OCI-LY1 (cell line): ENCODE results near the gene MRPL49.

ENCODE experiments used
- H2AFZ ChIP-seq: fragments of 200-600 bp; sonication (generic), shearing (Covaris generic); 2 replicates; pipeline ENCODE4 v1.6.0; 2014; ENCODE audit warnings: antibody characterized with exemption, mild to moderate bottlenecking, low read length
- H3F3A ChIP-seq: fragments of 200-600 bp; sonication (generic), shearing (Covaris generic); 2 replicates; pipeline ENCODE4 v1.6.0; 2014; ENCODE audit warnings: mild to moderate bottlenecking, antibody characterized with exemption, low read length, moderate library complexity; ENCODE audit not compliant: insufficient read depth
- H3K27ac ChIP-seq: fragments of 200-600 bp; sonication (generic); 2 replicates; pipeline ENCODE4 v1.5.1; 2014; ENCODE audit warnings: low read length, mixed run types, mild to moderate bottlenecking, low read depth; ENCODE audit not compliant: poor library complexity, severe bottlenecking
- H3K27me3 ChIP-seq: fragments of 200-600 bp; sonication (generic); 2 replicates; pipeline ENCODE4 v1.6.0; 2014; ENCODE audit warnings: antibody characterized with exemption, mild to moderate bottlenecking, low read length, moderate library complexity; ENCODE audit not compliant: insufficient read depth
- H3K36me3 ChIP-seq: fragments of 200-600 bp; sonication (generic); 2 replicates; pipeline ENCODE4 v1.6.1; 2014; ENCODE audit warnings: mild to moderate bottlenecking, antibody characterized with exemption, low read length, moderate library complexity, mixed read lengths; ENCODE audit not compliant: insufficient read depth
- H3K4me1 ChIP-seq: fragments of 200-600 bp; sonication (generic); 2 replicates; pipeline ENCODE4 v1.5.1; 2014; ENCODE audit warnings: mild to moderate bottlenecking, low read length, moderate library complexity; ENCODE audit not compliant: insufficient read depth, severe bottlenecking
- H3K4me2 ChIP-seq: fragments of 200-600 bp; sonication (generic), shearing (Covaris generic); 2 replicates; pipeline ENCODE4 v1.6.1; 2014; ENCODE audit warnings: low read length
- H3K4me3 ChIP-seq: fragments of 200-600 bp; sonication (generic); 2 replicates; pipeline ENCODE4 v1.5.1; 2014; ENCODE audit warnings: low read length, low read depth, mild to moderate bottlenecking, mixed read lengths; ENCODE audit not compliant: poor library complexity, severe bottlenecking
- H3K79me2 ChIP-seq: fragments of 200-600 bp; shearing (Covaris generic); 2 replicates; pipeline ENCODE4 v1.6.1; 2016; ENCODE audit warnings: mixed run types, low read length, mixed read lengths; ENCODE audit not compliant: insufficient read depth
- H3K9ac ChIP-seq: fragments of 200-600 bp; sonication (generic), shearing (Covaris generic); 2 replicates; pipeline ENCODE4 v1.6.1; 2014; ENCODE audit warnings: mild to moderate bottlenecking, low read length, mixed read lengths
- H3K9me2 ChIP-seq: fragments of 200-600 bp; sonication (generic), shearing (Covaris generic); 2 replicates; pipeline ENCODE4 v1.6.1; 2014; ENCODE audit warnings: low read depth, mild to moderate bottlenecking, low read length, mixed read lengths
- H3K9me3 ChIP-seq: fragments of 200-600 bp; shearing (Covaris generic); 2 replicates; pipeline ENCODE4 v1.6.1; 2014; ENCODE audit warnings: low read length, mixed read lengths
- H4K20me1 ChIP-seq: fragments of 200-600 bp; sonication (generic), shearing (Covaris generic); 2 replicates; pipeline ENCODE4 v1.6.0; 2016; ENCODE audit warnings: mild to moderate bottlenecking, low read length; ENCODE audit not compliant: insufficient read depth
- CTCF ChIP-seq: fragments of 200-600 bp; sonication (generic), shearing (Covaris generic); IDR thresholded peaks from 2 replicates; pipeline ENCODE4 v1.5.1; 2017; ENCODE audit warnings: mild to moderate bottlenecking, antibody characterized with exemption, low read length, moderate library complexity, mixed read lengths
- EZH2 ChIP-seq: fragments of 200-600 bp; sonication (generic), shearing (Covaris generic); IDR thresholded peaks from 2 replicates; pipeline ENCODE4 v1.8.0; 2017; ENCODE audit warnings: borderline replicate concordance, mixed run types, mild to moderate bottlenecking, antibody characterized with exemption, low read length, moderate library complexity, mixed read lengths

Gene MRPL49

GRCh38 chr11:65107078-65107477, 15.0 kb upstream of the MRPL49 start:
- no peak for TF ChIP-seq EZH2
- no peak for TF ChIP-seq CTCF
- Histone ChIP-seq H3K79me2 (no peaks in the 10 kb centered on the region), H3F3A (no peaks in the 10 kb centered on the region), H3K4me3 (no peak overlapping the region), H3K9ac (no peak overlapping the region), H2AFZ (no peak overlapping the region), H3K4me1 (peaks cover 13% of the 10 kb centered on the region), H3K9me3 (no peaks in the 10 kb centered on the region), H3K27me3 (no peaks in the 10 kb centered on the region), H3K27ac (no peak overlapping the region), H4K20me1 (no peaks in the 10 kb centered on the region), H3K9me2 (no peaks in the 10 kb centered on the region), H3K36me3 (peaks cover 26% of the 10 kb centered on the region; the same call in 1 of the 2 replicates), H3K4me2 (no peak overlapping the region)

- Histone ChIP-seq H2AFZ (no peak overlapping the region), H4K20me1 (no peaks in the 10 kb centered on the region), H3K27me3 (no peaks in the 10 kb centered on the region), H3K9me3 (no peaks in the 10 kb centered on the region), H3K4me3 (no peak overlapping the region), H3K4me1 (peaks cover 17% of the 10 kb centered on the region), H3K9ac (no peak overlapping the region), H3K4me2 (no peak overlapping the region), H3F3A (0 out of 2 replicates have a peak, but pooled peaks cover under 1% of the 10 kb centered on the region), H3K36me3 (peaks cover 26% of the 10 kb centered on the region; the same call in 1 of the 2 replicates), H3K9me2 (no peaks in the 10 kb centered on the region), H3K27ac (no peak overlapping the region), H3K79me2 (no peaks in the 10 kb centered on the region)
- TF ChIP-seq CTCF (no peak), EZH2 (no peak)
These were observed 14.2 kb upstream of the MRPL49 start for GRCh38 chr11:65107751-65108468.

- Histone ChIP-seq H2AFZ (no peak overlapping the region), H3K4me1 (peaks cover 23% of the 10 kb centered on the region), H4K20me1 (no peaks in the 10 kb centered on the region), H3K36me3 (peaks cover 26% of the 10 kb centered on the region; the same call in 1 of the 2 replicates), H3K4me3 (no peak overlapping the region), H3K9me2 (no peaks in the 10 kb centered on the region), H3F3A (0 out of 2 replicates have a peak, but pooled peaks cover 5% of the 10 kb centered on the region), H3K9ac (no peak overlapping the region), H3K4me2 (no peak overlapping the region), H3K27me3 (no peaks in the 10 kb centered on the region), H3K27ac (no peak overlapping the region), H3K9me3 (no peaks in the 10 kb centered on the region), H3K79me2 (no peaks in the 10 kb centered on the region)
- TF ChIP-seq EZH2: no peak
- no peak for TF ChIP-seq CTCF
These were observed 13.5 kb upstream of the MRPL49 start for GRCh38 chr11:65108469-65109123.
